Retinal pigment epithelial cell (primary cell): ENCODE results near the gene OLFM2.

Source experiments
- DNase-seq: peaks from one replicate; pipeline ENCODE4 v3.0.0-alpha.2; 2010; ENCODE audit warnings: low read depth
- H3K4me3 ChIP-seq: 2 replicates; pipeline ENCODE4 v1.5.1; 2011; ENCODE audit warnings: mild to moderate bottlenecking, low read length, control low read depth, moderate library complexity
- CTCF ChIP-seq: conservative IDR thresholded peaks from 2 replicates; pipeline ENCODE4 v1.5.1; 2011; ENCODE audit warnings: low read depth, low read length, control low read depth, inconsistent platforms

The OLFM2 gene

GRCh38 chr19:9909251-9909650, 27.1 kb downstream of the OLFM2 start:
- DNase-seq, result no peak
- TF ChIP-seq CTCF, result no peak
- no peak overlapping the region for H3K4me3 ChIP-seq

- no peak for TF ChIP-seq CTCF
- DNase-seq, result no peak
- H3K4me3 ChIP-seq, result no peak overlapping the region
Measured at GRCh38 chr19:9906475-9907087, 29.7 kb downstream of the OLFM2 start.

- TF ChIP-seq CTCF, result no peak
- no peak overlapping the region for H3K4me3 ChIP-seq
- DNase-seq, result no peak
Measured at GRCh38 chr19:9903336-9903735, 33.0 kb downstream of the OLFM2 start.

- no peak for DNase-seq
- no peak for TF ChIP-seq CTCF
- no peak overlapping the region for H3K4me3 ChIP-seq
Measured at GRCh38 chr19:9901642-9902041, 34.7 kb downstream of the OLFM2 start.

GRCh38 chr19:9901020-9901419, 35.3 kb downstream of the OLFM2 start:
- no peak for DNase-seq
- no peak overlapping the region for H3K4me3 ChIP-seq
- no peak for TF ChIP-seq CTCF

- no peak for DNase-seq
- no peak for TF ChIP-seq CTCF
- H3K4me3 ChIP-seq, result no peak overlapping the region
Measured at GRCh38 chr19:9891609-9892373, 44.5 kb downstream of the OLFM2 start.

- DNase-seq, result no peak
- H3K4me3 ChIP-seq, result no peak overlapping the region
- peak; percentile 17 for TF ChIP-seq CTCF
Measured at GRCh38 chr19:9885077-9885552, 51.2 kb downstream of the OLFM2 start.
